Skeletal muscle satellite cell (primary cell): ENCODE results near the gene IL1R2.

Experiments
- H3K27me3 ChIP-seq: 2 replicates; pipeline ENCODE4 v1.7.0; 2013; ENCODE audit warnings: low read length; ENCODE audit not compliant: control insufficient read depth, insufficient read depth
- H3K36me3 ChIP-seq: 2 replicates; pipeline ENCODE4 v1.7.0; 2013; ENCODE audit warnings: mild to moderate bottlenecking, control low read depth, low read length; ENCODE audit not compliant: insufficient read depth
- H3K4me1 ChIP-seq: 2 replicates; pipeline ENCODE4 v1.7.0; 2013; ENCODE audit warnings: low read length; ENCODE audit not compliant: control insufficient read depth, insufficient read depth
- H3K4me2 ChIP-seq: 2 replicates; pipeline ENCODE4 v1.7.0; 2013; ENCODE audit warnings: mild to moderate bottlenecking, low read length
- H3K4me3 ChIP-seq: 2 replicates; pipeline ENCODE4 v1.7.0; 2013; ENCODE audit warnings: low read length
- H3K9ac ChIP-seq: 2 replicates; pipeline ENCODE4 v1.7.0; 2013; ENCODE audit warnings: mild to moderate bottlenecking, low read depth, low read length, moderate library complexity
- H3K9me3 ChIP-seq: replicated peaks from 2 replicates; pipeline ENCODE4 v1.7.0; 2013; ENCODE audit warnings: mild to moderate bottlenecking, control low read depth, low read length

The IL1R2 gene

GRCh38 chr2:102013206-102014040 lies 21.7 kb downstream of the IL1R2 start:
- peaks cover 3% of the 10 kb centered on the region for H3K9me3 ChIP-seq
- no peak overlapping the region for H3K9ac ChIP-seq
- H3K36me3 ChIP-seq = no peaks in the 10 kb centered on the region
- no peak overlapping the region for H3K4me3 ChIP-seq
- H3K4me2 ChIP-seq = no peak overlapping the region
- H3K4me1 ChIP-seq = peaks cover 6% of the 10 kb centered on the region
- no peaks in the 10 kb centered on the region for H3K27me3 ChIP-seq

DNA sequence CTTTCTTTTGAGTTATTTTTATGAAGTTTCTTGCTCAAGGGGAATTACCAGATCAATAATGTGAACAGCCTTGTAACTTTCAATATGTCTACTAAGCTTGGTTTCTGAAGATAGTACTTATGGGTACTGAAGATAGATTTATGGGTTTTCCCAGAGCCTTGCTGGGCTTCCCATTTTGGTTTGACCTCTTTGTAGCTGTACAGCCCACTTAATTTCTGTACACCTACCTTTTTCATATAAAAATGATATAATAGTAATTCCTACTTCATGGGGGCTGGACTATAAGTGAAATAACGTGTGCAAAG lies 22.2 kb downstream of the IL1R2 start:
- H3K27me3 ChIP-seq = no peaks in the 10 kb centered on the region
- H3K36me3 ChIP-seq = no peaks in the 10 kb centered on the region
- peaks cover 11% of the 10 kb centered on the region for H3K4me1 ChIP-seq
- no peak overlapping the region for H3K4me3 ChIP-seq
- no peak overlapping the region for H3K9ac ChIP-seq
- peaks cover 3% of the 10 kb centered on the region for H3K9me3 ChIP-seq
- H3K4me2 ChIP-seq = no peak overlapping the region

- peaks cover 3% of the 10 kb centered on the region for H3K9me3 ChIP-seq
- no peaks in the 10 kb centered on the region for H3K27me3 ChIP-seq
- H3K36me3 ChIP-seq = no peaks in the 10 kb centered on the region
- H3K4me1 ChIP-seq = peaks cover 24% of the 10 kb centered on the region
- no peak overlapping the region for H3K4me3 ChIP-seq
- H3K4me2 ChIP-seq = no peak overlapping the region
- no peak overlapping the region for H3K9ac ChIP-seq
Measured at GRCh38 chr2:102015399-102015798, 23.6 kb downstream of the IL1R2 start.

GRCh38 chr2:102016399-102016955 lies 24.7 kb downstream of the IL1R2 start:
- Histone ChIP-seq H3K9ac (no peak overlapping the region), H3K4me2 (no peak overlapping the region), H3K4me1 (peaks cover 28% of the 10 kb centered on the region), H3K9me3 (peaks cover 3% of the 10 kb centered on the region), H3K36me3 (no peaks in the 10 kb centered on the region), H3K27me3 (no peaks in the 10 kb centered on the region), H3K4me3 (no peak overlapping the region)

- H3K27me3 ChIP-seq = no peaks in the 10 kb centered on the region
- no peak overlapping the region for H3K4me2 ChIP-seq
- no peak overlapping the region for H3K4me3 ChIP-seq
- peak overlapping the region; percentile 54 for H3K9ac ChIP-seq
- H3K36me3 ChIP-seq = no peaks in the 10 kb centered on the region
- no peaks in the 10 kb centered on the region for H3K9me3 ChIP-seq
- peaks cover 28% of the 10 kb centered on the region for H3K4me1 ChIP-seq
Measured at GRCh38 chr2:102018823-102019445, 27.2 kb downstream of the IL1R2 start.

GRCh38 chr2:102020596-102021170 lies 28.9 kb downstream of the IL1R2 start:
- Histone ChIP-seq H3K36me3 (no peaks in the 10 kb centered on the region), H3K4me3 (no peak overlapping the region), H3K27me3 (no peaks in the 10 kb centered on the region), H3K9me3 (no peaks in the 10 kb centered on the region), H3K4me1 (peaks cover 41% of the 10 kb centered on the region), H3K9ac (peak overlapping the region; percentile 56), H3K4me2 (no peak overlapping the region)

DNA sequence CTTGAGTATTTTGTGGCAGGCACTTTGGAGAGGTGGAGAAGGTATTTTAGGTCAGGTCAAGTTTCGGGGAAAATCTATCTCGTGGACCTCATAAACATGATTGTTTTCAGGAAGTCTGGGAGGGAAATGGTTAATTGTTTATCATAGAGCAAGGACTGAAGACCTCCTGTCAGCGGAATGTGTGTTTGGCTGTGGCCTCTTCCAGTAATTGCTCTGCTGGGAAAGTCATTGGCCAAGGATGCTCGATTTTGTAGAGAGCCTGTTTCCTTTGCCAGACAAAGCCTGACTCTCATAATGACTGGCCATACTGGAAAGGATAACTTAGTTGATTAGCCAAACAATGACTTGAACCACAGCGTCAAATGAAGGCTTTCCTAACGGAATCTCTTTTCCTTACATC lies 30.0 kb downstream of the IL1R2 start:
- Histone ChIP-seq H3K9me3 (no peaks in the 10 kb centered on the region), H3K36me3 (no peaks in the 10 kb centered on the region), H3K4me2 (no peak overlapping the region), H3K4me3 (no peak overlapping the region), H3K9ac (no peak overlapping the region), H3K4me1 (peaks cover 51% of the 10 kb centered on the region), H3K27me3 (no peaks in the 10 kb centered on the region)

- H3K27me3 ChIP-seq = no peaks in the 10 kb centered on the region
- peaks cover 62% of the 10 kb centered on the region for H3K4me1 ChIP-seq
- H3K36me3 ChIP-seq = no peaks in the 10 kb centered on the region
- H3K4me2 ChIP-seq = no peak overlapping the region
- no peak overlapping the region for H3K4me3 ChIP-seq
- no peaks in the 10 kb centered on the region for H3K9me3 ChIP-seq
- no peak overlapping the region for H3K9ac ChIP-seq
Measured at GRCh38 chr2:102022884-102023539, 31.3 kb downstream of the IL1R2 start.

GRCh38 chr2:102024410-102024809 lies 32.6 kb downstream of the IL1R2 start:
- no peak overlapping the region for H3K4me3 ChIP-seq
- H3K4me2 ChIP-seq = no peak overlapping the region
- no peaks in the 10 kb centered on the region for H3K27me3 ChIP-seq
- H3K9ac ChIP-seq = no peak overlapping the region
- no peaks in the 10 kb centered on the region for H3K36me3 ChIP-seq
- H3K9me3 ChIP-seq = no peaks in the 10 kb centered on the region
- H3K4me1 ChIP-seq = peaks cover 62% of the 10 kb centered on the region

DNA sequence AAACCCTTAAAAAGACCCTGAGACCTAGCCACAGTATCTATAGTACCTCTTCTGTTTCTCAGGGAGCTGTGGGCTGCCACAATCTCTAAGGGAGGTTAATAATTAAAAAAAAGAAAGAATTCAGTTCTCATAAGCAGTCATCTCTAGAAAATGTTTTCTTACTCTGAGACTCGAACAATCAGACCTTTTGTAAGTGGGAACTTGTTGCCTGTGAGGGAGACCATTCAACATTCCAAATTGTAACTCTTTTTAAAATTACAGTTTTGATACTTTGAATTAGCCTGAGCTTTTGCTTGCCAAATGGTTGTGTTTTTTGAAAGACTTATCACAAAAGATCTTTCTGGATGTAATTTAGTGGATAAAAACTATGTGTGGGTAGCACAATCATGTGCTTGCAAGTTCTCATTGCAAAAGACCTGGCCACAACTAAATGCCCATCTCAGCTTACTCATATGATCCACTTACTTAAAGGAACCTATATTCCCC lies 33.3 kb downstream of the IL1R2 start:
- Histone ChIP-seq H3K9me3 (no peaks in the 10 kb centered on the region), H3K4me2 (no peak overlapping the region), H3K4me3 (no peak overlapping the region), H3K36me3 (no peaks in the 10 kb centered on the region), H3K27me3 (no peaks in the 10 kb centered on the region), H3K4me1 (peaks cover 61% of the 10 kb centered on the region), H3K9ac (peak overlapping the region; percentile 48)

DNA sequence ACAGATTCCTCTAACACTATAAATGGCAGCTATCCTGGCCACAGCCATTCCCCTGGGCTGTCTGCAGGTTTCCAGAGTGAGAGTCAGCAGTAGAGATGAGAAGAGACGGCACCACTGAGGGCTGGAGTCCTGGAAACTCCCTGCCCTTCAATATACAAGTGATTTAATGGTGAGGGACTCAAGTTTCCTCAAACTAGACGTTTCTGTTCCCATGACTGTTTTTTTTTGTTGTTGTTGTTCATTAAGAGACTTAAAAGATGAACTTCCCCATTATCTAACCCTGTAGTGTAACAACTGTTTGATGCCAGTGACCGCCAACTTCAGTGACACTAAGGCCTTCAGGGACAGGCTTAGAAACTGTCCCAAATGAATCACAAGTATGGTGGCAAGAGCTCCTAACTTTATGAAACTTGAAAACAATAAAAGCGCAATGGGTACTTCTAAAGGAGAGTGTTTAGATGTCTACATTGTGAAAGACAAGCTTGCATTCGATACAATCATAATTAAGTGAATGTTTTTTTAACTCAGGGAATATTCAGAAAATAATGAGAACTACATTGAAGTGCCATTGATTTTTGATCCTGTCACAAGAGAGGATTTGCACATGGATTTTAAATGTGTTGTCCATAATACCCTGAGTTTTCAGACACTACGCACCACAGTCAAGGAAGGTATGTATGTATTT lies 34.0 kb downstream of the IL1R2 start:
- Histone ChIP-seq H3K36me3 (no peaks in the 10 kb centered on the region), H3K4me2 (no peak overlapping the region), H3K4me3 (no peak overlapping the region), H3K9me3 (no peaks in the 10 kb centered on the region), H3K4me1 (peaks cover 55% of the 10 kb centered on the region), H3K27me3 (no peaks in the 10 kb centered on the region), H3K9ac (peak overlapping the region; percentile 48)
